Gastroesophageal sphincter (tissue), 3 donors: ENCODE results near the gene AAR2.

ENCODE experiments used
- EP300 ChIP-seq: sonication (generic); formaldehyde crosslinking; IDR thresholded peaks from one replicate; pipeline ENCODE4 v1.6.1; 2017; ENCODE audit warnings: antibody characterized with exemption, mild to moderate bottlenecking
- POLR2A ChIP-seq, 2 donors: fragments of 450-650 bp; IDR thresholded peaks; one replicate each; pipeline ENCODE4 v1.6.1; 2017; ENCODE audit warnings: antibody characterized with exemption in 2 of 2, mild to moderate bottlenecking in 2 of 2, moderate library complexity in 1 of 2
- POLR2AphosphoS5 ChIP-seq: sonication (generic); formaldehyde crosslinking; IDR thresholded peaks from one replicate; pipeline ENCODE4 v1.6.1; 2017; ENCODE audit warnings: antibody characterized with exemption
- TF ChIP-seq, protein P1 (sequence below), 4 experiments: fragments of 200-600 bp in 2 of 4; fragments of 450-650 bp in 2 of 4; sonication (generic) in 1 of 4; IDR thresholded peaks; one replicate each; pipeline ENCODE4 v1.5.1; 2017 to 2019; ENCODE audit warnings: antibody characterized with exemption in 4 of 4, mild to moderate bottlenecking in 2 of 4, moderate library complexity in 2 of 4

DNA sequence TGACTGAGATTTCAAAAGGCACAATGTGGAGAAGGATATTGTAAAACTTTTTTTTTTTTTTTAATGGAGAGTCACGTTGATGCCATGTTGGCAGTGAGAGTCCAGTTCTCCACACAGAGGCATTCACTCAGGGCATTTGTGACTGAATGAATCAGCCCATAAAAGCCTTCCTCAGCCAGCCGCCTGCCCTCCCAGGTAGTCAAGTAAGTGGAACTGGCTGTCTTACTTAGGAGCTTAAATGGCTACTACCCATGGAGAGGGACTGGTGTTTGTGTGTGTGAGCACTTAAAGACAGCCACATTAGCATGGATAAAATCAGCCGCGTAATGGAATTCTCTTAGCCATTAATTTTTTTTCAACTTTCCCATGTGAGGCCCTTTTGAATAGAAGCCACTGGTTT, 12.6 kb downstream of the AAR2 start:
- TF ChIP-seq, protein P1, sequence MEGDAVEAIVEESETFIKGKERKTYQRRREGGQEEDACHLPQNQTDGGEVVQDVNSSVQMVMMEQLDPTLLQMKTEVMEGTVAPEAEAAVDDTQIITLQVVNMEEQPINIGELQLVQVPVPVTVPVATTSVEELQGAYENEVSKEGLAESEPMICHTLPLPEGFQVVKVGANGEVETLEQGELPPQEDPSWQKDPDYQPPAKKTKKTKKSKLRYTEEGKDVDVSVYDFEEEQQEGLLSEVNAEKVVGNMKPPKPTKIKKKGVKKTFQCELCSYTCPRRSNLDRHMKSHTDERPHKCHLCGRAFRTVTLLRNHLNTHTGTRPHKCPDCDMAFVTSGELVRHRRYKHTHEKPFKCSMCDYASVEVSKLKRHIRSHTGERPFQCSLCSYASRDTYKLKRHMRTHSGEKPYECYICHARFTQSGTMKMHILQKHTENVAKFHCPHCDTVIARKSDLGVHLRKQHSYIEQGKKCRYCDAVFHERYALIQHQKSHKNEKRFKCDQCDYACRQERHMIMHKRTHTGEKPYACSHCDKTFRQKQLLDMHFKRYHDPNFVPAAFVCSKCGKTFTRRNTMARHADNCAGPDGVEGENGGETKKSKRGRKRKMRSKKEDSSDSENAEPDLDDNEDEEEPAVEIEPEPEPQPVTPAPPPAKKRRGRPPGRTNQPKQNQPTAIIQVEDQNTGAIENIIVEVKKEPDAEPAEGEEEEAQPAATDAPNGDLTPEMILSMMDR (IDR thresholded peaks at IDR 0.05): no peak
- TF ChIP-seq EP300 (no peak), POLR2A (IDR thresholded peaks at IDR 0.05) (no peak), POLR2AphosphoS5 (no peak)
